Activated naive CD8-positive, alpha-beta T cell treated with anti-CD3 and anti-CD28 coated beads, Interleukin-2, amount 50 U/mL, for 16 hours (primary cell): ENCODE results near the gene TXNRD1.

Experiments
- DNase-seq: peaks from one replicate; pipeline ENCODE4 v3.0.0-alpha.2; 2020; ENCODE audit warnings: low read depth, low spot score

TXNRD1 gene

GRCh38 chr12:104350211-104351056 is 134.9 kb downstream of the TXNRD1 start:
- no peak for DNase-seq

DNA sequence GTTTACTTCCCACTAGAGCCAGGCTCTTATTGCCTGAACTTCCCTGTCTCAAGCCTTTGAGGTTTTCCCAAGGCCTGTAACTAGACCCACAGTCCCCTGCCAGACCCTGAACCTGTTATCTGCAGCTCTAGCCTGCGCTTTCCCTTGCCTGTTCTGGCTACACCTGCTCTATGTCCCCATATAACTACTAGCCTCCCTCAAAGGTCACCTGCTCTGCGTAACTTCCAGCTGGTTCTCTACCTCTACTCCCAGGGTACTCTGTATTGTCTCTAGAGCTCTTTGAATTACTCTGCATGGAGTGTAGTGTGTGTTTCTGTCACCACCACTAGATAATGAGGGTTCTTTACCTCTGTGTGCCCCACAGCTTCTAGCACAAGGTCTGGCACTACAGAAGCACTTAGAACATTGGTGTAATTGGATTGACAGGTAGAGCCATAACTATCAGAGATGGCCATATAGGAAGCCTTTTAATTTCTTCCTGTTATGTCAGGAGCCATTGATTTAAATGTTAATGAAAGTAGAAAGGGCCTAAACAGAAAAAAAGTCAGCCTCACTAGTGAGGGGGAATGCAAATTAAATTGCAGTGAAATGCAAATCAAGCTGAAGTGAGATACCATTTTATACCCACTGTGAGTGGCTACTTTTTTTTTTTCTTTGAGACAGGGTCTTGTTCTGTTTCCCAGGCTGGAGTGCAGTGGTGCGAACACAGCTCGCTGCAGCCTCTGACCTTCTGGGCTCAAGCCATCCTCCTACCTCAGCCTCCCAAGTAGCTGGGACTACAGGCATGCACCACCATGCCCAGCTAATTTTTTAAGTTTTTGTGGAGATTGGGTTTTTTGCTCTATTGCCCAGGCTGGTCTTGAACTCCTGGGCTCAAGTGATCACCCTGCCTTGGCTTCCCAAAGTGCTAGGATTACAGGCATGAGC is 135.7 kb downstream of the TXNRD1 start:
- no peak for DNase-seq

DNA sequence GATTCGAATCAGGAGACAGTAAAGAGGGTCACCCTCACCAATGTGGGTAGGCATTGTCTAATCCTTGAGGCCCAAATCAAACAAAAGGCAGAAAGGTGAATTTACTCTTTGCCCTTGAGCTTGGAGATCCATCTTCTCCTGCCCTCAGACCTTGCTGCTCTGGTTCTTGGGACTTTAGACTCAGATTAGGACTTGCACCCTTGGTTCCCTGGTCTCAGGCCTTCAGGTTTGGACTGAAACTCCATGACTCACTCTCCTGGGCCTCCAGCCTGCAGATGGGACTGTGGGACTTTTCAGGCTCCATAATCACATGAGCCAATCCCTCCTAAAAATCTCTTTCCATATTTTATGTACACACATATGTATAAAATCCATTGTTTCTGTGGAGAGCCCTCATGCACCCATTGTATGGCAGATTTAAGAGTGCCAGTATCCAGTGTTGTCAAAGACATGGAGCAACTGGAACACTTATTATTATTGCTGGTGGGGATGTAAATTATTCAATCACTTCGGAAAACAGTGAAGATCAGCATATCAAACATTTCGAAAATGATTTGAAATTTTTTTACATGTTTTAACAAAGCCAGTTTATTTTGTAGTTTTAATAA is 136.6 kb downstream of the TXNRD1 start:
- no peak for DNase-seq

GRCh38 chr12:104353012-104353981 is 137.7 kb downstream of the TXNRD1 start:
- DNase-seq: no peak

DNA sequence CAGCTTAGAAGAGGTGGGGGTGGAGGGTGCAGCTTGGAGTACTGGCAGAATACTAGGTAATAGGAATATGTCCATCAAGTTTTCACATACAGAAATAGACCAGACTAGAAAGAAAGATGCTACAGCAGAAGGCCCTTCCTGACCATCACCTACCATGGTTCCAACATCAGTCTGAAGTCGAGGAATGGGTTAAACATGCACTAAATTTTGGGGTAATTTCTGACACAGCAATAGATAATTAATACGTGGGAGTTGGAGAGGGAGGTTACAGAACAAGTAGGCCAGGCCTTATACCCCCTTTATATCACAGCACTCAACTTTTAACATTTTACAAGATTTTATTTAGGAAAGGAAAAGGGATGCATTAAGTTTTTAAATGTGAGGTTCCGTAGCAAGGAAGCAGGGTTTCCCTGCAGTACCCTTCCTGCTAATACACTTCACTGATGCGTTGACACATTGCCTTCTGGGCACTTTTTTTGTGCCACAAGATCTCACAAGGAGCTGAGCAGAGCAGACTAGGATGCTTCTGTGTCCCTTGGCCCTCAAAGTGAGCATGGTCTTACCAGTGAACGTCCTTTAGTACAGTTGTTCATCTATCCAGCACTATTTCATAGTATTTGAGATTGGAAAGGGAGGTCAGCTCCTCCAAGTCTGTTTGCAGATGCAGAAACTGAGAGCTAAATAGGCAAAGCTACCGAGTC is 138.7 kb downstream of the TXNRD1 start:
- DNase-seq: no peak

GRCh38 chr12:104354868-104355570 is 139.4 kb downstream of the TXNRD1 start:
- no peak for DNase-seq

GRCh38 chr12:104355630-104356029 is 140.1 kb downstream of the TXNRD1 start:
- DNase-seq: no peak

DNA sequence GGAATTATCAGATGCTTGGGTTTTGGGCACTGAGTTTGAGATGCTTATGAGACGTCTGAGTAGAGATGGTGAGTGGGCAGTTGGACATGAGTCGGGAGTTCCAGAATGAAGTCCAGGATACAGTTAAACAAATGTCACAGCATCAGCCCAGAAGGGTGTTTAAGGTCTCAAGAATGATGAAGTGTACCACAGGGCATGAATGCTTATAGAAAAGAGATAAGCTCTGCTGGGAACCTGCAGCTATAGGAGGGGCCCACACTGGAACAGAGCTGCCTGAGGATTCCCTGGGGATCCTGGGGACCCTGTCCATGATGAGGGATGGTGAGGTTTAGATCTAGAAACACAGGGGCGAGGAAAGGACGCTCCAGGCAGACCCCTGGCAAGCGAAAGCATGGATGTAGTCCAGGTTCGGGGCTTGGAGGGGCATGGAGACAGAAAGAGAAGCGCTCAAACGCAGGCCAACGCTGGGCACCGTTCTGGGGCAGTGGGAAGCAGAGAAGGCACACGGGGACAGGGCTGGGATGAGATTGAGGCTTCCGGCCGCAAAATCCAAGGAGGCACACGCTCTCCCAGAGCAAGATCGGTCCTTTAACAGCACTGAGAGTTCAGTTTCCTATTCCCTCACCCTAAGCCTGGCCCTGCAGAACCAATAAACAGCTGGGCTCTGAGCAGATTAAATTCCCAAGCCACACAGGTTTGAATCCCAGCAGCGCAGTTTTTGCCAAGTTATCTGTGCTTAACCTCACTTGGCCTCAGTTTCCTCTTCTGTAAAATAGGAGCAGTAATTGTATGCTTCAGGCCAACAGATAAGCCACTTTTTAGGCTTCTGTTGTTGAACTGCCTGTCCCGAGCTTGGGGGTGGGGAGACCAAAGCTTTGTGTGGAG is 140.9 kb downstream of the TXNRD1 start:
- DNase-seq: no peak

DNA sequence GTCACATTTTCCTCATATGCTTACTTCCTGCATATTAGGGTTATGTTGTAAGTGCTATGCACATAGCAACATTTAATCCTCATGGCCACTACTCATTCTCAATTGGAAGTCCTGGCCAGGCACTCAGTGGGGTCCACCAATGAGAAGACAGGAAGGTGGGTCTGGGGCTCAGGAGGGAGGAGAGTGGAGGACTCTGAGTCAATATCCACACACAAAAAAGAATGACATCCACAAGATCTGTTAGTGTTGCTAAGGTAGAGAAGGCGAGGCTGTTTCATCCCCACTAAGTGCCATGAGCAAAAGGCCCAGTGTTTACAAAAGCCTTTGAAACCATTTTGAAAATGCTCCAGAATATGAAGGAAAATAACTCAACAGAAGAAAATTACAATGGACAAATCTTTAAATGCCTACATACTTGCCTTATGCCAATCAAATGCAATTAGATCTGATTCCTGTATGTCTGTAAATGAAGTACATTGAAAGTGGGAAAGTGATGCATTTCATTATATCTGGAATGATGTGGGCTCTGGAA is 141.9 kb downstream of the TXNRD1 start:
- no peak for DNase-seq

GRCh38 chr12:104358353-104359003 is 142.9 kb downstream of the TXNRD1 start:
- DNase-seq: peak; percentile 15

DNA sequence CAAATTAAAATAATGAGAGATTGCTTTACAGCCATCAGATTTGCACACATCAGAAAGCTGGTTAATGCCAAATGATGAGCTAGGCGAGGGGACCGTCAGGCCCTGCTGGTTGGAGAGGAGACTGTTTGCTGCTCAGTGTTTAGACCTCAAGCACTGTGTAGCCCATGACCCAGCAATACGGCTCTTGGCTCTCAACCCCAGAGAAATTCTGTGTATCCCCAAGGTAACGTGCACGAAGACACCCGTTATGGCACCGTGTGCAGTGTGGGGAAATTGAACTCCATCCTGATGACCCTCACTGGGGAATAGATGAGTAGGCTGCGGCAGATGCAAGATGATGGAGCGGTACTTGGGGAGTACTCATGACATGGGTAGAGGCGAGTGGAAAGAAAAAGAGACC is 143.6 kb downstream of the TXNRD1 start:
- no peak for DNase-seq

GRCh38 chr12:104360157-104360556 is 144.6 kb downstream of the TXNRD1 start:
- DNase-seq: no peak

- DNase-seq: no peak
These were observed 145.6 kb downstream of the TXNRD1 start for GRCh38 chr12:104360983-104361707.

DNA sequence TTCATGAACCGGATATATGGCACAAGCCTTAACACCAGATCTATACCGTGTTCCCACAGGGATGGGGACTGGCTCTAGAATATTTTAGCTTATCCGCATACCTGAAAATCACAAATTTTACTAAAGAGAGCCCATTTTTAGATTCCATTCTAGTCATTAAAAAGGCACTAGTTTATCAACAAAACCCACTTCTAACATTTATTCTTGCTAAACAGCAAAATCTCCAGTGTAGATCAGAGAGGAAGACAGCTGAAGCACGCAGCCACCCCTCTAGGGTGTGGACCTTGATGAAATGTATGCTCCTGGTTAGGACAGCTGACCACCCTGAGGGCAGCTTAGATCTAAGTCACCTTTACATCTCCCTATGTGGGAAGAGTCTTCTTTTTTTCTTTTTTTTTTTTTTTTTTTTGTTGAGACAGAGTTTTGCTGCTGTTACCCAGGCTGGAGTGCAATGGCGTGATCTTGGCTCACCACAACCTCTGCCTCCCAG is 150.4 kb downstream of the TXNRD1 start:
- DNase-seq: no peak

DNA sequence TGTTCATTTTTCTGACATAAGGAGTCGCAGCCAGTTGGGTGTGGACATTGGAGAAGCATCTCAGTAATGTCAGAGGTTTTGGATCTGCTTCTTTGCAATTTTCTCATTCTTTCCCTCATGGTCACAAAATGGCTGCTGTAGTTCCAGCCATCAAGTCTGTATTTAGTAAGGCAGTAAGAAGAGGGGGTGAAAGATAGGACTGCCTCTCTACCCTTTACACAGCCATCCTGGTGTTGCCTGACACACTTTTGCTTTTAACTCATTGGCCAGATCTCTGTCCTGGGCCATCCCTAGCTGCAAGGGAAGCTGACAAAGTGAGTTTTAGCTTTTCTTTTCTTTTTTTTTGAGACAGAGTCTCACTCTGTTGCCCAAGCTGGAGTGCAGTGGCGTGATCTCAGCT is 154.1 kb downstream of the TXNRD1 start:
- no peak for DNase-seq

DNA sequence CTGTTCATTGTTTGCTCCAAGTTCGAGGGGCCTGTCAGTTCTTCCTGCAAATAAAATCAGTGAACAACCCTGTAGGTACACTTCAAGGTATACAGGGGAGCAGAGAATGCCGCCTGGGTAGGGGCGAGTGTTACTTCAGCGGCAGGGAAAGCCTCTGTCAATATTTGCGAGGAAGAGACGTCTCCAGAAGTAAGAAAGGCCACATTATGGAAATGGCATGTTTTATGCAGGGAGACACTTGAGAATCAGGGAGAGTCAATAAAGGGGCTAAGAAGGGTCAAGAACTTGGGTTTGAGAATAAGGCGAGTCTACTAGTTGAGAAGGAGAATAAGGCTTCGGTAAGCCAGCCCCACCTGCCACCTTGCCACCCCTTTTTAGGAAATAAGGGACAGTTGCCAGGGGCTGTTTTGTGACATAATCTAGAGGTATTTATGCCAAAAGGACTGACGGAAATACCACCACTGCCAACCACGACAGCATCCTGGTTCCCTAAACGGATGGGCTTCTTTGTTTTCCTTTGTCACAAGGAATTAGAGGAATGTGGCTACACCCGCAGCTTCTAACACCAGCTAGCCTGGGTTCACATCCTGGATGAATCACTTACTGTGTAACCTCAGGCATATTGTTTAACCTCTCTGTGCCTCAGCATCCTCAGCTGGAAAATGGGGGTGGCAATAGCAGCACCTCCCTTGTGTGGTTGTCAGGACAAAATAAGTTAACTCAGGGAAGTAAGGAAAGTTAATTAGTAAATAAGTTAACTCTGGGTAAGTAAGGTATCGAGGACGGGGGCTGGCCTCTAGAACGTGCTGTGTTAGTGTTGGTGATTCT is 155.7 kb downstream of the TXNRD1 start:
- no peak for DNase-seq
